HG02759 (cell line): ENCODE data around the gene PAMR1.

Experiments used
- ATAC-seq: cut with Tn5 transposase; IDR thresholded peaks from one replicate; pipeline ENCODE4 v1.9.1; 2021; ENCODE audit warnings: mild to moderate bottlenecking, moderate library complexity; ENCODE audit not compliant: unreplicated experiment

The PAMR1 gene

GRCh38 chr11:35461917-35462538, 63.4 kb downstream of the PAMR1 start:
- no peak for ATAC-seq

- no peak for ATAC-seq
These were observed 65.9 kb downstream of the PAMR1 start for GRCh38 chr11:35459489-35459888.

DNA sequence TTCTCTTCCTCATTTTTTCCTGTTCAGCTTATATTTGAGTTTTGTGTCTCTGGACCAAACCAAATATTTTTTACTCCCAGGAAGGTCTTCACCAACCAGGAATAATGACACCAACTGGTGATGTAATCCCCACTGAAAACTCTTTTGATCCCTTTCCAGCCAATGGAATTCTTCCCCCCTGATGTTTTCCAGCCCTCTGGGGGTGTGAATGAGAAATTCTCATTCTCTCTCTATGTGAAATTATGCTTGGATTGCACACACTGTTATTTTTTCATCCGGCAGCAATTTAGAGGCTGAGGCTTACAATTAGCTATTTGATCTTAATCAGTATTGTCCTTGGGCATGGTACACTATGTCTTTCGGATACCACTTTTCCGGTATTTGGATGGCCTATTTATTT, 66.6 kb downstream of the PAMR1 start:
- no peak for ATAC-seq

GRCh38 chr11:35454362-35454761, 71.1 kb downstream of the PAMR1 start:
- no peak for ATAC-seq

DNA sequence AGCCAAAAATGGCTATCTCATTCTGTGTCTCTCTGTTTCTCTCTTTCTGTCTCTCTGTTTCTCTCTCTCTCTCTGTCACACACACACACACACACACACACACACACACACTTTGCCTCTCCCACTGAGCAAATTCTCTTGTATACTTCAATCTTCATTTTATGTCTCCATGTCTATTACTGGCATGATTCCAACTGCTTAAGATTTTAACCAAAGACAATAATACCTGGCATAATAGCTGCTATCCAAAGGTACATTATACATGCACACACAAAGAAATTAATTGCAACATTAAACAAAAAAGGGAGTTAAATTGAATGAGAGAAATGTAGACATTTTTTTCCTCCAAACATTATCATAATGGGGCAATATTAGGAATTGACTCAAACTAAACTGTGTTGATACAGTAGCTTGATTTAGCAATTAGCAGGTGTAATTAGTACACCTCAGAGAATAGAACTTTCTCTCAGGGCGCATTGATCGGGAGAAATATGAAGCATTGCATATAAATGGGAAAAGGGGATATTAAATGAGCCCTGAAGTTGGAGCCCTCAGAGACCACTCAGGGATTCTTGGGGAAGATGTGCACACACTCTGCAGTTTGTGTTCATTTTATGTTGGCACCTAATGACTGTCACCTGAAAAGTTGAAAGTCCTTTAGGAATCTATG, 88.7 kb downstream of the PAMR1 start:
- ATAC-seq, result no peak

DNA sequence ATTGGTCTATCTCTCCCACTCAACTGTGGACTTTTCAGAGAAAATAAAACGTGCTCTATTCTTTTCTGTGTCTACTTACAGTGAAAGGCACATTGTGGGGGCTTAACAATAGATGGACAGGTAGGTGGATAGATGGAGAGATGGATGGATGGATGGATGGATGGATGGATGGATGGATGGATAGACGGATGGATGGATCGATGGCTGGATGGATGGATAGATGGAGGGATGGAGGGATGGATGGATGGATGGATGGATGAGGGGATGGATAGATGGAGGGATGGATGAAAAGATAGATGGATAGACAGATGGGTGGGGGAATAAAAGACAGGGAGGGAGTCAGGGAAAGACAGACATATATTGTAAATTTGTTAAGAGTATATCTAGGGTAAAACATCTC, 91.8 kb downstream of the PAMR1 start:
- no peak for ATAC-seq

DNA sequence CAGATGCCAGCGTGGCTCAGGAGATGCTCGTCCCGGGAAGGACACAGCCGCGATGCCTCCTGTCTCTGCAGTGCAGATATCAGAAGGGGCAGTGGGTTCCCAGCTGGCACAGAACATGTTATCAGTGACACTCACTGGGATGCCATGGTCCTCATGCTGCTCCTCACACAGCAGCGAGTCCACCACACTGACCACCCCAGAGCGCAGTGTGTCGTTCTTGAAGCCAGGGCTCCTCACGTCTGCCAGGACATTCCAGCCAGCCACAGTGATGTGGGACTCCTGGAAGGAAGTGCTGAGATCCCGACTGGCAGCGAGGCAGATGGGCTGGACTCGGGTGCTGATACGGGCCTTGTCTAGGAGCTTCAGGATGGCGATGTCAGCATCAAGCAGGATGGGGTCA, 93.0 kb downstream of the PAMR1 start:
- ATAC-seq, result no peak

GRCh38 chr11:35427071-35427470, 98.3 kb downstream of the PAMR1 start:
- ATAC-seq, result no peak

DNA sequence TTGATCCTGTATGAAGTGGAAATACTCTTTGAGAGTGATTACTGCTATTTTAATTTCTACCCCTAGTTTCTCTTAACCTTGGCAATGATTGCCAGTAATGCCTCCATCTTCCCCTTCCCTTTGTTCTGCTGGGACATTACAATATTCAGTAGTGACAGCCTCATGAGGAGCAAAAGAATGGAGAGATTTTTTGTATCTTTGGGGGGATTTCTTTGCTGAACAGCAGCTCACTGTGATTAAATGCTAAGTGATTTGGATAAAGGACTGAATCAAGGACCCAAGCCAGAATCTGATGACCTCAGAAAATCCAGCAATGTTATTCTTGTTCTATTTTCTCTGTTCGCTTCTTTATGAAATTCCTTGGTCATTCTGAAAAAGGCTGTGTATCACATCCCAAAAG, 99.1 kb downstream of the PAMR1 start:
- ATAC-seq, result no peak

DNA sequence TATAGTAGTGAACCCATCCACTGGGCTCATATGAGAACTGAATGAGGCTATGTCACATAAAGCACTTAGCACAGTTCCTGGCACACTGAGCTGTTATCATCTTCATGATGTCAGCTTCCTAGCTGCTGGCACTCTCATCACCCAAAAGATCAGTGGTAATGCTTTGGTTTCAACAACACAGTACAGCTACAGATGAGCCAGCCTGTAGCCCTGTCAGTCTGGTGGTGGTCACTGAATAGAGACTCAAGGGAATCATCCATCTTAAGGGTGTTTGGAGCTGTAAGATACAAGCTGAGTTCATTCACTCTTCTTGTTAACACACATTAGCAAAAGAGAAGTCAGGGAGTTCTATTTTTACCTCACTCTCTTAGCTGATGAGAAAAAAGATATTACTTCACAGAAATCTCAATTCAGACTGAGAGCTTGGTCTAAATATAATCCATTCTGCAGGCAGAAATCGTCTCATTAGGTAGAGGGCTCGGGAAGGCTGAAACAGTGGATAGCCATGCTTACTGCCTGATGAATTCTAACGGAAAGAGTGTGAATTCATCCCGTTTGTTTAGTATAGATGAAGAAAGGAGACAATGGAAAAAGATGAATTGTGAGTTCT, 99.7 kb downstream of the PAMR1 start:
- ATAC-seq, result no peak

DNA sequence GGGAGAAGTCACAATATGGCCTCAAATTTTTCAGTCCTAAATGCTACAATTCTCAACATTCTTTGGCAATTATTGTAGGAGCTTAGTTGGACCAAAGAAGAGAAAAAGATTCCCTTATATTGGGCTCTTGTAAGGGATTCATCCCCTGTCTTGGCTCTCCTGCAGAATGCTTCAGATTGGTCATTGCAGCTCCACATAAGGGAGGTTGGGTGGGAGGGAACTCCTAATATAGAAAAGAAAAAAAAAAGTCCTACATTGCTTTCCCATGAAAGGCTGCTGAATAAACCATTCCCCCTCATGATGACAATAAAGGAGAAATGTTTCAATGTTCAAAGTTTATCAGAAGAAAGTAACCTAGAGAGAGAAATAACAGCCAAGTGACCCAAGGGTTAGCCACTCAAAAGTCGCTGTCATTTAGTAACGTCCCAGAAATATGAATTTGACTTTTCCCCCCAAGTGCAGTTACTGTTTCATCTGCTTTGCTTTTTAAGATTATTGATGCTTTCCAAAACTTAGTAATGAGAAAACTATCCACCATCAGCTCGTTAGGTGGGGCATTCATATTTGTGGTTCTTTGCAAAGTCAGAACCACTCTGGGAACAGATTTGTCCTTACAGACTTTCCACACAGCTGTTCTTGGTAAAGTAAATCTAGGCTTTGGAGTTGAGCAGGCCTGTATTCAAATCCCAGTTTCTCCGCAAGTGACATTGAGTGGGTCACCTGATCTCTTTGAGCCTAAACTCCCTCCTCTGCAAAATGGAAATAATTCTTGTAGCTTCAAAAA, 101.1 kb downstream of the PAMR1 start:
- no peak for ATAC-seq

DNA sequence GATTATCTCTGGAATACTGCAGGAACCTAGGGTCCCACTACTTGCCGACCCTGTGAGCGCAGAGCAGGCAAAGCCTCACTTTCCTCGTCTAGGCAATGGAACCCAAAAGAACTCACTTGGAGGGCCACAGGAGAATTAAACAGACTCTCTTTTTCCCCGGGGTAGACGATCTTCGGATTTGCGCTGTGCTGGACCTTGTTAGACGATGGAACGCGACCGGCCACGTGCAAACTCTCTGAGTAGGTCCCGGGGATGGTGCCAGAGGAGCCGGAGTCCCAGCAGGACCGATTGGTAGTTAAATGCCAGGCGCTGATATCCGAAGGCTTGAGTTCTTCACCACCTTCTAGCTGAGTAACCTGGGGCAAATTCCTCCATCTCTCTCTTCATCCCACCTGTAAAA, 105.0 kb downstream of the PAMR1 start:
- ATAC-seq, result no peak

- ATAC-seq, result no peak
These were observed 105.5 kb downstream of the PAMR1 start for GRCh38 chr11:35419830-35420333.

GRCh38 chr11:35419184-35419829, 106.1 kb downstream of the PAMR1 start, which contains the start of gene SLC1A2:
Gene SLC1A2, minus strand, starts transcription at chr11:35419558. Its CDS starts 592 bp downstream, at chr11:35418966.
- ATAC-seq, result no peak

DNA sequence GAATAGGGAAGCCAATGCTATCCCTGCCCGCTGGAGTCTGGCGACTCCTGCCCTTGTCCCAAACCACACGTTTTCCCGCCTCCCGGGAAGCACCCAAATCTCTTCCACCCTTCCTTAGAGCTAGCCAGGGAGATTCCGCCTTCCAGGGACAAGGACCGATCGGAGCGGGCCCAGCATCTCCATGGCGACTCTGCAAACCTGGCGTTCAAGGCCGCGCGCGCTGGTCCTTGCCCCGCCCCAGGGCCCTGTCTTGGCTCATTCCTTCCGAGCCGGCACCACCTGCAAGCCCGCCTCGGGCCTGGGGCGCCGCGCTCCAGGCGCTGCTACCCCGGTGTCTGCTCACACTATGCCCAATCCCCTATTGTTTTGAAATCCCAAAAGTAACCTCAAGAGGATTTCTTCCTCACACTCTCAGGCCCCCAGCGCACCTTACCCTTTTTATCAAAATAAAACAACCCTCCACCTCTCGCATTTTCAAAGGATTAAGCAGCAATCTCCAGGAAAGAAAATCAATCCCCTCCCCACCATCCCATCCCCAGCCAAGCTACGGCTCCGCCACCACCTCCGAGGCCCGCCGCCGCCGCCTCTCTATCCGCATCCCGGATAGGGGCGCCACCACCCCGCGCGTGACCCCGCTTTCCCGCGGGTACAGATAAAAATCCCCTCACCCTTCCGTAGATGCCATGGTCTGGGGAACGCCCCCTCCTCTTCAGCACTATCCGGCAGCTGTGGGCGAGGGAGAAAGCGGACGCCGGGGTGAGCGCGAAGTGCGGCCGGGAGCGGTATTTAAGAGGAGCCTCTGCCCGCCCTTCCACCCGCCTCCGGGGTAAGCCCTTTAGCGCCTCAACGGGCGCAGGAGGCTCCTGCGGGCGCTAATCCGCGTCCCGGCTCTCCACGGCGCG, 106.9 kb downstream of the PAMR1 start:
- no peak for ATAC-seq

DNA sequence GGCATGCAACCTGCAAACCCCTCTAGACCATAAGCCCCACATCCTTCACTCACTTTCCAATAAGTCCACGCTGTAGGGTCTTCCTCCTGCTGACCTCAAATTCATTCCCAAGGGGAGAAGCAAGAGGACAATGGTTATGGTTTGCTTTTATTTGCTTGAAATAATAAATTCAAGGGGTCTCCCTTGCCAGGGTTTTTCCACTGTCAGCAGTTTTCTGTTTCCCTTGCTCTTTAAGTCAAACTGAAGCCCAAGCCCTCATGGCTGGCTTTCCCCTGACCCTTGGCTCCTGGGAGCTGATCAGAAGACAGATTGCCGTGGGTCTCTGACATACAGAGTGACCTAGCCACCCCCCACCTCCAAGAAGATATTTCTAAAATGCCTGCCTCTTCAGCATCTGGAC, 109.9 kb downstream of the PAMR1 start:
- ATAC-seq, result no peak

- no peak for ATAC-seq
These were observed 110.6 kb downstream of the PAMR1 start for GRCh38 chr11:35414776-35415175.

DNA sequence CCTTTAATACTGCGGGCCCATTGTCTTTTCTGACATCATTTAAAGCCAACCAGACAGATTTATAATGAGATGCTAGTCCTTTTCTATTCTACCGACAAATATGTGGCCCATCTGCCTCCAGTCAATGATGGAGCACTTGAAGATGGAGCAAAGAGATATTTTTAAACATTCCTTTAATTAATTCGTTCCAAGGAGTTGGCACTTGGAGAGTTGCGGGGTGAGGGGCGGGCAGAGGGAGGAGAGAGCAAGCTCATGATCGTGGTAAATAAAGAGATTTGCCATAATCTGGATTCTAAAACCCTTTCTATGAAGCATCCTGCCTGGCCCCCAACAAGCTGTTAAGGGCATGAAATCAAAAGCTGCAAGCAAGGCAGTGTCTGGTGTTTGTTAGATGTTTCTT, 111.1 kb downstream of the PAMR1 start:
- no peak for ATAC-seq

GRCh38 chr11:35413598-35413997, 111.8 kb downstream of the PAMR1 start:
- ATAC-seq, result no peak

- no peak for ATAC-seq
These were observed 113.1 kb downstream of the PAMR1 start for GRCh38 chr11:35412285-35412684.
